Stimulated activated CD4-positive, alpha-beta T cell treated with anti-CD3 and anti-CD28 coated beads, Interleukin-15, amount 100 ng/mL, for 24 hours (primary cell): ENCODE results near the gene SHC4.
A peak's percentile ranks its signal among the peaks of the same experiment; 100 is the strongest.
"Not testable (repeated sequence)": the region's sequence is repeated elsewhere in the genome, so short reads cannot be mapped to it uniquely, and the experiment has no call there.

Experiments
- DNase-seq: peaks from one replicate; pipeline ENCODE4 v3.0.0-alpha.2; 2020

The SHC4 gene

GRCh38 chr15:48877630-48878595 lies 85.8 kb downstream of the SHC4 start, which contains the start of gene EID1:
Gene EID1, plus strand, starts transcription at chr15:48878134. Its CDS starts 43 bp downstream, at chr15:48878177.
- DNase-seq = peak; percentile 94

GRCh38 chr15:48876057-48876456 lies 87.7 kb downstream of the SHC4 start:
- DNase-seq = no peak

GRCh38 chr15:48875241-48875960 lies 88.3 kb downstream of the SHC4 start:
- no peak for DNase-seq

GRCh38 chr15:48872632-48873031 lies 91.1 kb downstream of the SHC4 start:
- no peak for DNase-seq

GRCh38 chr15:48871542-48871941 lies 92.2 kb downstream of the SHC4 start:
- no peak for DNase-seq

GRCh38 chr15:48869966-48870365 lies 93.8 kb downstream of the SHC4 start:
- no peak for DNase-seq

- DNase-seq = no peak
Observed at GRCh38 chr15:48868536-48868935, 95.2 kb downstream of the SHC4 start.

- DNase-seq = no peak
Observed at GRCh38 chr15:48868023-48868422, 95.7 kb downstream of the SHC4 start.

- DNase-seq = no peak
Observed at GRCh38 chr15:48866141-48866563, 97.6 kb downstream of the SHC4 start.

- DNase-seq = no peak
Observed at GRCh38 chr15:48865370-48866079, 98.2 kb downstream of the SHC4 start.

- DNase-seq = peak; percentile 11
Observed at GRCh38 chr15:48862705-48863104, 101.0 kb downstream of the SHC4 start.

- peak; percentile 37 for DNase-seq
Observed at GRCh38 chr15:48861813-48862431, 101.8 kb downstream of the SHC4 start.

- DNase-seq = no peak
Observed at GRCh38 chr15:48859426-48859825, 104.3 kb downstream of the SHC4 start.

- no peak for DNase-seq
Observed at GRCh38 chr15:48858401-48858800, 105.3 kb downstream of the SHC4 start.

GRCh38 chr15:48856942-48857341 lies 106.8 kb downstream of the SHC4 start:
- DNase-seq = no peak

GRCh38 chr15:48855501-48856440 lies 107.9 kb downstream of the SHC4 start:
- no peak for DNase-seq

- not testable (repeated sequence) for DNase-seq
Observed at GRCh38 chr15:48854434-48854833, 109.3 kb downstream of the SHC4 start.

GRCh38 chr15:48851956-48852355 lies 111.8 kb downstream of the SHC4 start:
- DNase-seq = no peak

GRCh38 chr15:48850648-48851047 lies 113.1 kb downstream of the SHC4 start:
- DNase-seq = no peak

GRCh38 chr15:48845123-48845522 lies 118.6 kb downstream of the SHC4 start:
- DNase-seq = no peak

GRCh38 chr15:48842501-48842900 lies 121.2 kb downstream of the SHC4 start:
- no peak for DNase-seq
